K562 (cell line): ENCODE measurements around the gene CST3.

ENCODE experiments used
- E2F6 ChIP-seq, 2 experiments: IDR thresholded peaks; 2 replicates each; pipeline ENCODE4 v1.6.1; 2011; ENCODE audit warnings: borderline replicate concordance in 1 of 2, control low read depth in 1 of 2, low read depth in 1 of 2, low read length in 1 of 2, mild to moderate bottlenecking in 1 of 2, mixed read lengths in 1 of 2, moderate library complexity in 1 of 2; ENCODE audit not compliant: insufficient read depth in 1 of 2, insufficient read length in 1 of 2, poor library complexity in 1 of 2, severe bottlenecking in 1 of 2; ENCODE audit errors: extremely low read depth in 1 of 2
- EP300 ChIP-seq: IDR thresholded peaks from 2 replicates; pipeline ENCODE4 v1.6.1; 2012; ENCODE audit warnings: low read length, improper control_type of control experiment
- FOXM1 ChIP-seq, 2 experiments: fragments of 450-650 bp in 1 of 2; sonication (generic) in 1 of 2; formaldehyde crosslinking in 1 of 2; IDR thresholded peaks; 2 replicates each; pipeline versions ENCODE4 v1.6.1 to v1.9.0; 2017 to 2022; ENCODE audit warnings: low read depth in 2 of 2, mild to moderate bottlenecking in 2 of 2, missing genetic modification reagents in 1 of 2, moderate library complexity in 1 of 2
- LARP7 ChIP-seq: fragments of 450-650 bp; IDR thresholded peaks from 2 replicates; pipeline ENCODE4 v1.6.1; 2016
- MXI1 ChIP-seq: IDR thresholded peaks from 2 replicates; pipeline ENCODE4 v1.6.1; 2011; ENCODE audit warnings: low read depth, mild to moderate bottlenecking, improper control_type of control experiment, low read length
- POLR2AphosphoS5 ChIP-seq: IDR thresholded peaks from 2 replicates; pipeline ENCODE4 v1.6.1; 2011; ENCODE audit warnings: mild to moderate bottlenecking, low read depth, low read length, moderate library complexity; ENCODE audit not compliant: control insufficient read depth, insufficient read depth
- PURB ChIP-seq: sonication (generic); formaldehyde crosslinking; IDR thresholded peaks from 2 replicates; pipeline ENCODE4 v1.9.0; 2021; ENCODE audit warnings: low read depth, mild to moderate bottlenecking, missing genetic modification reagents
- RAD21 ChIP-seq, 2 experiments: fragments of 250-450 bp in 1 of 2; fragments of 450-650 bp in 1 of 2; sonication (Bioruptor Pico) in 1 of 2; formaldehyde crosslinking in 1 of 2; IDR thresholded peaks in 1 of 2; conservative IDR thresholded peaks in 1 of 2; 2 replicates each; pipeline versions ENCODE4 v1.4.0 to v1.8.0; 2020 to 2022; ENCODE audit warnings: mild to moderate bottlenecking in 2 of 2, moderate library complexity in 1 of 2
- YBX1 ChIP-seq: fragments of 450-650 bp; IDR thresholded peaks from 2 replicates; pipeline ENCODE4 v1.7.1; 2016; ENCODE audit warnings: mild to moderate bottlenecking
- ZNF23 ChIP-seq: fragments of 250-450 bp; sonication (Bioruptor Pico); IDR thresholded peaks from 2 replicates; pipeline ENCODE4 v1.4.0; 2020; ENCODE audit warnings: mild to moderate bottlenecking
- ZNF277 ChIP-seq: fragments of 250-450 bp; sonication (Bioruptor Pico); IDR thresholded peaks from 2 replicates; pipeline ENCODE4 v1.8.0; 2022; ENCODE audit warnings: inconsistent platforms, mild to moderate bottlenecking, moderate library complexity, borderline replicate concordance
- ZNF354B ChIP-seq: fragments of 250-450 bp; sonication (Bioruptor Pico); IDR thresholded peaks from 2 replicates; pipeline ENCODE4 v1.4.0; 2020
- TF ChIP-seq, protein P1 (sequence below), 2 experiments: fragments of 450-650 bp in 1 of 2; sonication (generic) in 1 of 2; formaldehyde crosslinking in 1 of 2; IDR thresholded peaks in 1 of 2; conservative IDR thresholded peaks in 1 of 2; 2 replicates each; pipeline versions ENCODE4 v1.6.1 to v1.8.1; 2016 to 2023; ENCODE audit warnings: mild to moderate bottlenecking in 2 of 2, moderate library complexity in 2 of 2, inconsistent platforms in 1 of 2, missing genetic modification reagents in 1 of 2

DNA sequence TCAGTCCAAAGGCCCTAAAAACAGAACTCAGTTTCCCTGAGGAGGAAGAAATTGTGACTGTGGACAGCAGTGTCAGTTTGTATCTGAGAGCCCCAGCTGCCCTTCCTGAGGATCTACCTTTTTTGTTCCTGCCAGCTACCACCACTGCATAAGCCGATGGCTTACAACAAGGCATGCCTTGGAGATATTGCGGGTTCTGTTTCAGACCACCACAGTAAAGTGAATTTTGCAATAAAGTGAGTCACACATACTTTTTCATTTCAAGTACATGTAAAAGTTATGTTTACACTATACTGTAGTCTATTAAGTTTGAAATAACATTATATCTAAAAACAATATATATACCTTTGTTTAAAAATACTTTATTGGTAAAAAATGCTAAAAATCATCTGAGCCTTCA is 9.6 kb upstream of the CST3 start:
- TF ChIP-seq EP300 = no peak
- TF ChIP-seq ZNF23 (CRISPR knock-in tag) = no peak
- TF ChIP-seq E2F6 (IDR thresholded peaks at IDR 0.05; ENCODE audit: borderline replicate concordance in 1 of 2, extremely low read depth in 1 of 2, insufficient read depth in 1 of 2, insufficient read length in 1 of 2, low read depth in 1 of 2, low read length in 1 of 2, poor library complexity in 1 of 2, severe bottlenecking in 1 of 2) = no peak
- no peak for TF ChIP-seq LARP7
- TF ChIP-seq YBX1 = no peak
- TF ChIP-seq POLR2AphosphoS5 = no peak
- TF ChIP-seq RAD21 (CRISPR knock-in tag; conservative IDR thresholded peaks at IDR 0.05 in 1 of 2, IDR thresholded peaks at IDR 0.05 in 1 of 2) = no peak
- TF ChIP-seq ZNF277 (CRISPR knock-in tag) = no peak
- TF ChIP-seq, protein P1, sequence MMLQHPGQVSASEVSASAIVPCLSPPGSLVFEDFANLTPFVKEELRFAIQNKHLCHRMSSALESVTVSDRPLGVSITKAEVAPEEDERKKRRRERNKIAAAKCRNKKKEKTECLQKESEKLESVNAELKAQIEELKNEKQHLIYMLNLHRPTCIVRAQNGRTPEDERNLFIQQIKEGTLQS (IDR thresholded peaks at IDR 0.05) = no peak
- TF ChIP-seq, protein P1 (CRISPR knock-in tag; conservative IDR thresholded peaks at IDR 0.05) = no peak
- TF ChIP-seq ZNF354B (CRISPR knock-in tag) = no peak
- no peak for TF ChIP-seq PURB (CRISPR knock-in tag)
- no peak for TF ChIP-seq MXI1
- no peak for TF ChIP-seq FOXM1 (IDR thresholded peaks at IDR 0.05; ENCODE audit: low read depth)
- no peak for TF ChIP-seq FOXM1 (CRISPR knock-in tag; IDR thresholded peaks at IDR 0.05; ENCODE audit: low read depth)
